WTC11 (cell line): ENCODE results near the gene SMIM13. TPM values are rescaled to one million over a fixed set of nuclear protein-coding genes. Genes with fewer than 3 reads are reported as not detected.

ENCODE experiments used
- ATAC-seq: fragments of 200-7000 bp; cut with Tn5 transposase; 2 replicates; pipeline ENCODE4 v1.10.0; 2021; ENCODE audit warnings: mild to moderate bottlenecking, moderate library complexity
- CTCF ChIA-PET: fragments of 300-600 bp; sonication (Branson Sonifier 250); formaldehyde crosslinking; loops from one replicate; lab custom pipeline; 2021; ENCODE audit warnings: antibody characterized with exemption; lab: Charles Lee
- POLR2A ChIA-PET: fragments of 350-600 bp; sonication (Branson Sonifier 250); formaldehyde crosslinking; loops from one replicate; lab custom pipeline; 2021; ENCODE audit warnings: antibody characterized with exemption; lab: Charles Lee
- DNase-seq: peaks from one replicate; pipeline ENCODE4 v3.0.0; 2021; ENCODE audit warnings: low spot score
- H3K27ac Mint-ChIP-seq: 2 replicates; pipeline ENCODE4 v1.8.0; 2021; ENCODE audit warnings: mixed read lengths
- H3K27me3 Mint-ChIP-seq: 2 replicates; pipeline ENCODE4 v1.8.0; 2021; ENCODE audit warnings: low read depth, mild to moderate bottlenecking, moderate library complexity, mixed read lengths
- H3K36me3 Mint-ChIP-seq: 2 replicates; pipeline ENCODE4 v1.8.0; 2021; ENCODE audit warnings: mixed read lengths
- H3K4me1 Mint-ChIP-seq: 2 replicates; pipeline ENCODE4 v1.8.0; 2022; ENCODE audit warnings: mixed read lengths
- H3K4me3 Mint-ChIP-seq: 2 replicates; pipeline ENCODE4 v1.8.0; 2021; ENCODE audit warnings: mild to moderate bottlenecking, moderate library complexity, mixed read lengths
- H3K9me3 Mint-ChIP-seq: 2 replicates; pipeline ENCODE4 v1.8.0; 2021; ENCODE audit warnings: mixed read lengths
- AFF4 ChIP-seq: sonication (generic); formaldehyde crosslinking; IDR thresholded peaks from 2 replicates; pipeline ENCODE4 v1.8.1; 2023; ENCODE audit warnings: mild to moderate bottlenecking, missing genetic modification reagents, borderline replicate concordance
- E2F5 ChIP-seq: sonication (generic); formaldehyde crosslinking; IDR thresholded peaks from 2 replicates; pipeline ENCODE4 v1.8.1; 2022; ENCODE audit warnings: mild to moderate bottlenecking, moderate library complexity, missing genetic modification reagents
- ETV6 ChIP-seq: sonication (generic); formaldehyde crosslinking; IDR thresholded peaks from 2 replicates; pipeline ENCODE4 v1.8.1; 2022; ENCODE audit warnings: mild to moderate bottlenecking, missing genetic modification reagents
- GRHL2 ChIP-seq: fragments of 250-450 bp; sonication (Bioruptor Pico); IDR thresholded peaks from 2 replicates; pipeline ENCODE4 v1.8.0; 2022; ENCODE audit warnings: mild to moderate bottlenecking, moderate library complexity; ENCODE audit not compliant: insufficient replicate concordance, severe bottlenecking
- HMGA2 ChIP-seq: fragments of 250-450 bp; sonication (Bioruptor Pico); IDR thresholded peaks from 2 replicates; pipeline ENCODE4 v1.4.0; 2021; ENCODE audit warnings: mild to moderate bottlenecking, moderate library complexity
- HMGXB4 ChIP-seq: sonication (generic); formaldehyde crosslinking; IDR thresholded peaks from 2 replicates; pipeline ENCODE4 v1.8.1; 2023; ENCODE audit warnings: mild to moderate bottlenecking, moderate library complexity, missing genetic modification reagents
- JUN ChIP-seq: sonication (generic); formaldehyde crosslinking; IDR thresholded peaks from 2 replicates; pipeline ENCODE4 v1.8.0; 2023; ENCODE audit warnings: mild to moderate bottlenecking, missing genetic modification reagents
- RELA ChIP-seq: sonication (generic); formaldehyde crosslinking; IDR thresholded peaks from 2 replicates; pipeline ENCODE4 v1.8.1; 2022; ENCODE audit warnings: missing genetic modification reagents, mild to moderate bottlenecking, borderline replicate concordance
- ZBTB43 ChIP-seq: sonication (generic); formaldehyde crosslinking; IDR thresholded peaks from 2 replicates; pipeline ENCODE4 v1.8.1; 2023; ENCODE audit warnings: mild to moderate bottlenecking, missing genetic modification reagents
- ZNF121 ChIP-seq: sonication (generic); formaldehyde crosslinking; IDR thresholded peaks from 2 replicates; pipeline ENCODE4 v1.8.0; 2023; ENCODE audit warnings: missing genetic modification reagents
- ZNF263 ChIP-seq: sonication (generic); formaldehyde crosslinking; IDR thresholded peaks from 2 replicates; pipeline ENCODE4 v1.8.1; 2022; ENCODE audit warnings: low read depth, mild to moderate bottlenecking, moderate library complexity, missing genetic modification reagents
- ZNF425 ChIP-seq: fragments of 250-450 bp; sonication (Bioruptor Pico); conservative IDR thresholded peaks from 2 replicates; pipeline ENCODE4 v1.9.0; 2021; ENCODE audit warnings: mild to moderate bottlenecking
- total RNA-seq: library from RNA; stranded (reverse); gene quantifications from 3 replicates; pipeline ENCODE4 v1.2.3, GENCODE V29; 2021
- TF ChIP-seq, protein P1 (sequence below): fragments of 250-450 bp; sonication (Bioruptor Pico); IDR thresholded peaks from 2 replicates; pipeline ENCODE4 v1.9.0; 2021; ENCODE audit warnings: moderate library complexity, mild to moderate bottlenecking, inconsistent platforms, borderline replicate concordance
- TF ChIP-seq, protein P2 (sequence below): sonication (generic); formaldehyde crosslinking; IDR thresholded peaks from 2 replicates; pipeline ENCODE4 v1.8.0; 2023; ENCODE audit warnings: missing genetic modification reagents
- TF ChIP-seq, protein P3 (sequence below): fragments of 250-450 bp; sonication (Bioruptor Pico); IDR thresholded peaks from 2 replicates; pipeline ENCODE4 v1.9.0; 2021; ENCODE audit warnings: mild to moderate bottlenecking

Gene SMIM13
- total RNA-seq, 1 experiment from 2014 or later, result 9.7 TPM

GRCh38 chr6:11064836-11065235, 28.8 kb upstream of the SMIM13 start:
- TF ChIP-seq E2F5 (CRISPR knock-in tag), result no peak
- no peak for TF ChIP-seq RELA (CRISPR knock-in tag)
- no peak for TF ChIP-seq ZNF263 (CRISPR knock-in tag)
- no peak for TF ChIP-seq ZBTB43 (CRISPR knock-in tag)
- TF ChIP-seq, protein P1, sequence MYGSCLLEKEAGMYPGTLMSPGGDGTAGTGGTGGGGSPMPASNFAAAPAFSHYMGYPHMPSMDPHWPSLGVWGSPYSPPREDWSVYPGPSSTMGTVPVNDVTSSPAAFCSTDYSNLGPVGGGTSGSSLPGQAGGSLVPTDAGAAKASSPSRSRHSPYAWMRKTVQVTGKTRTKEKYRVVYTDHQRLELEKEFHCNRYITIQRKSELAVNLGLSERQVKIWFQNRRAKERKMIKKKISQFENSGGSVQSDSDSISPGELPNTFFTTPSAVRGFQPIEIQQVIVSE, result no peak
- ChIA-PET POLR2A (interaction anchor here (0.6 kb wide), 2 partner anchors 71 to 946 kb away, joined by 4 to 6 read pairs; no protein-coding TSS in a partner anchor), CTCF (interaction anchor here (1.5 to 5.2 kb wide), 2 partner anchors 111 to 113 kb away, joined by 4 to 34 read pairs; no protein-coding TSS in a partner anchor)
- no peak overlapping the region for H3K27ac Mint-ChIP-seq
- H3K9me3 Mint-ChIP-seq, result no peaks in the 10 kb centered on the region
- no peak for DNase-seq
- H3K4me3 Mint-ChIP-seq, result no peak overlapping the region
- no peaks in the 10 kb centered on the region for H3K36me3 Mint-ChIP-seq
- peaks cover 4% of the 10 kb centered on the region for H3K4me1 Mint-ChIP-seq
- no peak for ATAC-seq
- H3K27me3 Mint-ChIP-seq, result no peaks in the 10 kb centered on the region

DNA sequence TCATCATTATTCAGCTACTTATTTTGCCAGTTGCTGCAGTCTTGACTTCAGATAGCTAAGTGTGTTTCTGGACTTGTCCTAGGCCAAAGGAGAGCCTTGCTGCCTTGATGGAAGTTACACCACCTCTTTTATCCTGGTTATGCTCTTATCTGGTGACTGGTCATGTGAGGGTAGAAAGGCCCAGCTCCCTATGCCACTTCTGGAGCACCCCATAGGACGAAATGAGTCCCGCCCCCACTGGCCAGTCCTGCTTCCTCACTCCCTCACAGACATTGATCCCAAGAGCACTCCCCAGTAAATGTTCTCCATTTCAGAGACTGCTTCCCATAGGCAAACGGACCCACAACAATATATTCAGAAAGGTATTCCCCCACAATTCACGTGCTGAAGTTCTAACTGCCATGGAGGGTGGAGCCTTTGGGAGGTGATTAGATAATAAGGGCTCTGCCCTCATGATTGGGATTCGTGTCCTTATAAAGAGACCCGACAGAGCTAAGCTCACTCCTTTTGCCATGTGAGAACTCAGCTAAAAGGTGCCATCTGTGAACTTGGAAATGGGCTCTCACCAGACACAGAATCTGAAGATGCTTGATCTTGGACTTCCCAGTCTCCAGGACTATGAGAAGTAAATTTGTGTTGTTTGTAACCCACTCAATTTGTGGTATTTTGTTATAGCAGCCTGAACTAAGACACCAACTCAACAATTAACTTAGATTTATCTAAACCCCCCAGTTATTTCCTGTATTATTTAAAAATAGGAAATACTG, 28.0 kb upstream of the SMIM13 start:
- H3K9me3 Mint-ChIP-seq, result no peaks in the 10 kb centered on the region
- ChIA-PET CTCF (interaction anchor here (1.5 to 5.2 kb wide), 3 partner anchors 111 to 179 kb away, joined by 4 to 34 read pairs (median 4); partner anchors contain the start of gene SYCP2L), POLR2A (interaction anchor here (0.6 kb wide), 1 partner anchor 105 kb away, joined by 5 read pairs; no protein-coding TSS in a partner anchor)
- H3K27me3 Mint-ChIP-seq, result no peaks in the 10 kb centered on the region
- no peaks in the 10 kb centered on the region for H3K36me3 Mint-ChIP-seq
- ATAC-seq (peak; percentile 67), DNase-seq (no peak)
- TF ChIP-seq ZNF121 (CRISPR knock-in tag) (no peak), ZNF425 (CRISPR knock-in tag) (no peak), GRHL2 (CRISPR knock-in tag) (no peak), AFF4 (CRISPR knock-in tag) (no peak), HMGA2 (CRISPR knock-in tag) (no peak), HMGXB4 (no peak), ETV6 (CRISPR knock-in tag) (no peak), JUN (no peak)
- TF ChIP-seq, protein P2, sequence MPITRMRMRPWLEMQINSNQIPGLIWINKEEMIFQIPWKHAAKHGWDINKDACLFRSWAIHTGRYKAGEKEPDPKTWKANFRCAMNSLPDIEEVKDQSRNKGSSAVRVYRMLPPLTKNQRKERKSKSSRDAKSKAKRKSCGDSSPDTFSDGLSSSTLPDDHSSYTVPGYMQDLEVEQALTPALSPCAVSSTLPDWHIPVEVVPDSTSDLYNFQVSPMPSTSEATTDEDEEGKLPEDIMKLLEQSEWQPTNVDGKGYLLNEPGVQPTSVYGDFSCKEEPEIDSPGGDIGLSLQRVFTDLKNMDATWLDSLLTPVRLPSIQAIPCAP, result no peak
- TF ChIP-seq, protein P3, sequence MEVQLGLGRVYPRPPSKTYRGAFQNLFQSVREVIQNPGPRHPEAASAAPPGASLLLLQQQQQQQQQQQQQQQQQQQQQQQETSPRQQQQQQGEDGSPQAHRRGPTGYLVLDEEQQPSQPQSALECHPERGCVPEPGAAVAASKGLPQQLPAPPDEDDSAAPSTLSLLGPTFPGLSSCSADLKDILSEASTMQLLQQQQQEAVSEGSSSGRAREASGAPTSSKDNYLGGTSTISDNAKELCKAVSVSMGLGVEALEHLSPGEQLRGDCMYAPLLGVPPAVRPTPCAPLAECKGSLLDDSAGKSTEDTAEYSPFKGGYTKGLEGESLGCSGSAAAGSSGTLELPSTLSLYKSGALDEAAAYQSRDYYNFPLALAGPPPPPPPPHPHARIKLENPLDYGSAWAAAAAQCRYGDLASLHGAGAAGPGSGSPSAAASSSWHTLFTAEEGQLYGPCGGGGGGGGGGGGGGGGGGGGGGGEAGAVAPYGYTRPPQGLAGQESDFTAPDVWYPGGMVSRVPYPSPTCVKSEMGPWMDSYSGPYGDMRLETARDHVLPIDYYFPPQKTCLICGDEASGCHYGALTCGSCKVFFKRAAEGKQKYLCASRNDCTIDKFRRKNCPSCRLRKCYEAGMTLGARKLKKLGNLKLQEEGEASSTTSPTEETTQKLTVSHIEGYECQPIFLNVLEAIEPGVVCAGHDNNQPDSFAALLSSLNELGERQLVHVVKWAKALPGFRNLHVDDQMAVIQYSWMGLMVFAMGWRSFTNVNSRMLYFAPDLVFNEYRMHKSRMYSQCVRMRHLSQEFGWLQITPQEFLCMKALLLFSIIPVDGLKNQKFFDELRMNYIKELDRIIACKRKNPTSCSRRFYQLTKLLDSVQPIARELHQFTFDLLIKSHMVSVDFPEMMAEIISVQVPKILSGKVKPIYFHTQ (CRISPR knock-in tag), result no peak
- peaks cover 4% of the 10 kb centered on the region for H3K4me1 Mint-ChIP-seq
- peak overlapping the region; percentile 41; the same call in 1 of the 2 replicates for H3K27ac Mint-ChIP-seq
- H3K4me3 Mint-ChIP-seq, result no peak overlapping the region
